ENCODE measurements around the gene ECPAS.
"Not testable (repeated sequence)": the region's sequence is repeated elsewhere in the genome, so short reads cannot be mapped to it uniquely, and the experiment has no call there.

The ECPAS gene

GRCh38 chr9:111414406-111414805 lies 69.8 kb downstream of the ECPAS start:
- H3K9me3 ChIP-seq (ENCODE audit: control insufficient read depth, insufficient read depth, low read length) = no peaks in the 10 kb centered on the region
- H3K4me1 ChIP-seq (ENCODE audit: insufficient read depth, low read length) = no peaks in the 10 kb centered on the region
- H3K36me3 ChIP-seq (ENCODE audit: insufficient read depth, low read length) = peaks cover 34% of the 10 kb centered on the region
- H3K9ac ChIP-seq (ENCODE audit: low read depth, low read length) = no peak overlapping the region

- Histone ChIP-seq H3K9ac (ENCODE audit: low read depth, low read length) (no peak overlapping the region), H3K36me3 (ENCODE audit: insufficient read depth, low read length) (peaks cover 35% of the 10 kb centered on the region), H3K4me1 (ENCODE audit: insufficient read depth, low read length) (no peaks in the 10 kb centered on the region), H3K9me3 (ENCODE audit: control insufficient read depth, insufficient read depth, low read length) (no peaks in the 10 kb centered on the region)
Observed at GRCh38 chr9:111413996-111414395, 70.2 kb downstream of the ECPAS start.

- H3K4me1 ChIP-seq (ENCODE audit: insufficient read depth, low read length) = no peaks in the 10 kb centered on the region
- no peaks in the 10 kb centered on the region for H3K9me3 ChIP-seq (ENCODE audit: control insufficient read depth, insufficient read depth, low read length)
- H3K9ac ChIP-seq (ENCODE audit: low read depth, low read length) = no peak overlapping the region
- peaks cover 29% of the 10 kb centered on the region for H3K36me3 ChIP-seq (ENCODE audit: insufficient read depth, low read length)
Observed at GRCh38 chr9:111412280-111412679, 71.9 kb downstream of the ECPAS start.

GRCh38 chr9:111411266-111411665 lies 72.9 kb downstream of the ECPAS start:
- 0 out of 2 replicates have a peak, but pooled peaks cover 3% of the 10 kb centered on the region for H3K9me3 ChIP-seq (ENCODE audit: control insufficient read depth, insufficient read depth, low read length)
- peaks cover 21% of the 10 kb centered on the region for H3K36me3 ChIP-seq (ENCODE audit: insufficient read depth, low read length)
- no peaks in the 10 kb centered on the region for H3K4me1 ChIP-seq (ENCODE audit: insufficient read depth, low read length)
- no peak overlapping the region for H3K9ac ChIP-seq (ENCODE audit: low read depth, low read length)

- Histone ChIP-seq H3K9ac (ENCODE audit: low read depth, low read length) (no peak overlapping the region), H3K9me3 (ENCODE audit: control insufficient read depth, insufficient read depth, low read length) (peaks cover 9% of the 10 kb centered on the region; the same call in 1 of the 2 replicates), H3K36me3 (ENCODE audit: insufficient read depth, low read length) (peaks cover 28% of the 10 kb centered on the region), H3K4me1 (ENCODE audit: insufficient read depth, low read length) (no peaks in the 10 kb centered on the region)
Observed at GRCh38 chr9:111407813-111408212, 76.4 kb downstream of the ECPAS start.

GRCh38 chr9:111405701-111406100 lies 78.5 kb downstream of the ECPAS start:
- Histone ChIP-seq H3K4me1 (ENCODE audit: insufficient read depth, low read length) (no peaks in the 10 kb centered on the region), H3K9me3 (ENCODE audit: control insufficient read depth, insufficient read depth, low read length) (peaks cover 13% of the 10 kb centered on the region; the same call in 1 of the 2 replicates), H3K9ac (ENCODE audit: low read depth, low read length) (no peak overlapping the region), H3K36me3 (ENCODE audit: insufficient read depth, low read length) (peaks cover 19% of the 10 kb centered on the region)

- H3K4me1 ChIP-seq (ENCODE audit: insufficient read depth, low read length); H3K9ac ChIP-seq (ENCODE audit: low read depth, low read length): not testable (repeated sequence)
- Histone ChIP-seq H3K9me3 (ENCODE audit: control insufficient read depth, insufficient read depth, low read length) (peaks cover 11% of the 10 kb centered on the region; the same call in 1 of the 2 replicates), H3K36me3 (ENCODE audit: insufficient read depth, low read length) (peaks cover 11% of the 10 kb centered on the region; the same call in 1 of the 2 replicates)
Observed at GRCh38 chr9:111401486-111401885, 82.7 kb downstream of the ECPAS start.

GRCh38 chr9:111400564-111400898 lies 83.7 kb downstream of the ECPAS start:
- no peaks in the 10 kb centered on the region for H3K4me1 ChIP-seq (ENCODE audit: insufficient read depth, low read length)

GRCh38 chr9:111399772-111400563 lies 84.2 kb downstream of the ECPAS start:
- peaks cover 8% of the 10 kb centered on the region for H3K36me3 ChIP-seq (ENCODE audit: insufficient read depth, low read length)
- no peak overlapping the region for H3K9ac ChIP-seq (ENCODE audit: low read depth, low read length)
- no peaks in the 10 kb centered on the region for H3K4me1 ChIP-seq (ENCODE audit: insufficient read depth, low read length)
- 0 out of 2 replicates have a peak, but pooled peaks cover 4% of the 10 kb centered on the region for H3K9me3 ChIP-seq (ENCODE audit: control insufficient read depth, insufficient read depth, low read length)

More at GRCh38 chr9:111400564-111400898, 83.7 kb downstream of the ECPAS start:
- peaks cover 5% of the 10 kb centered on the region for H3K36me3 ChIP-seq (ENCODE audit: insufficient read depth, low read length)
- H3K9me3 ChIP-seq (ENCODE audit: control insufficient read depth, insufficient read depth, low read length) = peaks cover 8% of the 10 kb centered on the region; the same call in 1 of the 2 replicates
- H3K9ac ChIP-seq (ENCODE audit: low read depth, low read length) = no peak overlapping the region

GRCh38 chr9:111399211-111399739 lies 84.9 kb downstream of the ECPAS start:
- Histone ChIP-seq H3K9me3 (ENCODE audit: control insufficient read depth, insufficient read depth, low read length) (0 out of 2 replicates have a peak, but pooled peaks cover 4% of the 10 kb centered on the region), H3K4me1 (ENCODE audit: insufficient read depth, low read length) (no peaks in the 10 kb centered on the region), H3K36me3 (ENCODE audit: insufficient read depth, low read length) (peaks cover 4% of the 10 kb centered on the region), H3K9ac (ENCODE audit: low read depth, low read length) (no peak overlapping the region)

- H3K9ac ChIP-seq (ENCODE audit: low read depth, low read length) = no peak overlapping the region
- H3K36me3 ChIP-seq (ENCODE audit: insufficient read depth, low read length) = peaks cover 19% of the 10 kb centered on the region
- H3K4me1 ChIP-seq (ENCODE audit: insufficient read depth, low read length) = no peaks in the 10 kb centered on the region
- no peaks in the 10 kb centered on the region for H3K9me3 ChIP-seq (ENCODE audit: control insufficient read depth, insufficient read depth, low read length)
Observed at GRCh38 chr9:111393971-111394370, 90.2 kb downstream of the ECPAS start.

- Histone ChIP-seq H3K9me3 (ENCODE audit: control insufficient read depth, insufficient read depth, low read length) (no peaks in the 10 kb centered on the region), H3K9ac (ENCODE audit: low read depth, low read length) (no peak overlapping the region), H3K36me3 (ENCODE audit: insufficient read depth, low read length) (peaks cover 26% of the 10 kb centered on the region), H3K4me1 (ENCODE audit: insufficient read depth, low read length) (no peaks in the 10 kb centered on the region)
Observed at GRCh38 chr9:111389406-111389805, 94.8 kb downstream of the ECPAS start.

GRCh38 chr9:111386386-111386785 lies 97.8 kb downstream of the ECPAS start:
- H3K36me3 ChIP-seq (ENCODE audit: insufficient read depth, low read length) = peaks cover 26% of the 10 kb centered on the region; the same call in 1 of the 2 replicates
- H3K9me3 ChIP-seq (ENCODE audit: control insufficient read depth, insufficient read depth, low read length) = no peaks in the 10 kb centered on the region
- H3K4me1 ChIP-seq (ENCODE audit: insufficient read depth, low read length) = no peaks in the 10 kb centered on the region
- H3K9ac ChIP-seq (ENCODE audit: low read depth, low read length) = no peak overlapping the region

GRCh38 chr9:111381006-111381405 lies 103.2 kb downstream of the ECPAS start:
- Histone ChIP-seq H3K36me3 (ENCODE audit: insufficient read depth, low read length) (peaks cover 16% of the 10 kb centered on the region), H3K9me3 (ENCODE audit: control insufficient read depth, insufficient read depth, low read length) (no peaks in the 10 kb centered on the region), H3K4me1 (ENCODE audit: insufficient read depth, low read length) (no peaks in the 10 kb centered on the region), H3K9ac (ENCODE audit: low read depth, low read length) (no peak overlapping the region)
